ENCODE data around the gene TM6SF1.

DNA sequence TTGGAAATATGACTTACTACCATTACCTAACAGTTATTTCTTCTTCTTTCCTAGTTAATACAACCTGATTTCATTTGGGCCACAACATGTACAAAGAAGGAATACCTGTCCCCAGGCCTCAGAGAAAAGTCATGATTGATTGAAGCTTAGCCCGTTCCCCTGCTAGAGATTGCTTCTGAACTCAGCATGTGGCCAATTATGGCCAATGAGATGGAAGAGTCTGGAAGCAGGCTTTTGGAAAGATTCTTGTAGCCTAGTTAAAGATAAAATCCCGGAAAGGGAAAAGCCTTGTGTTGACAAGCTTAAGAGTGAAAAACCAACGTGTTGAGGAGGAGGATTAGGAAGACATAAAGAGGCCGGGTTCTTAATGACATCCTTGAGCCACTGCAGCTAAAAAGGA lies 17.0 kb upstream of the TM6SF1 start:
- TF ChIP-seq, protein P1, sequence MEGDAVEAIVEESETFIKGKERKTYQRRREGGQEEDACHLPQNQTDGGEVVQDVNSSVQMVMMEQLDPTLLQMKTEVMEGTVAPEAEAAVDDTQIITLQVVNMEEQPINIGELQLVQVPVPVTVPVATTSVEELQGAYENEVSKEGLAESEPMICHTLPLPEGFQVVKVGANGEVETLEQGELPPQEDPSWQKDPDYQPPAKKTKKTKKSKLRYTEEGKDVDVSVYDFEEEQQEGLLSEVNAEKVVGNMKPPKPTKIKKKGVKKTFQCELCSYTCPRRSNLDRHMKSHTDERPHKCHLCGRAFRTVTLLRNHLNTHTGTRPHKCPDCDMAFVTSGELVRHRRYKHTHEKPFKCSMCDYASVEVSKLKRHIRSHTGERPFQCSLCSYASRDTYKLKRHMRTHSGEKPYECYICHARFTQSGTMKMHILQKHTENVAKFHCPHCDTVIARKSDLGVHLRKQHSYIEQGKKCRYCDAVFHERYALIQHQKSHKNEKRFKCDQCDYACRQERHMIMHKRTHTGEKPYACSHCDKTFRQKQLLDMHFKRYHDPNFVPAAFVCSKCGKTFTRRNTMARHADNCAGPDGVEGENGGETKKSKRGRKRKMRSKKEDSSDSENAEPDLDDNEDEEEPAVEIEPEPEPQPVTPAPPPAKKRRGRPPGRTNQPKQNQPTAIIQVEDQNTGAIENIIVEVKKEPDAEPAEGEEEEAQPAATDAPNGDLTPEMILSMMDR (conservative IDR thresholded peaks at IDR 0.05; ENCODE audit: low read depth, low read length): no peak
- TF ChIP-seq EZH2 (IDR thresholded peaks at IDR 0.05; ENCODE audit: low read length, unreplicated experiment): no peak

Data from PC-3 (cell line).